NCI-H2171 (cell line): Measurements from ENCODE around the gene PRKAG2.
"Not testable (repeated sequence)": the region's sequence is repeated elsewhere in the genome, so short reads cannot be mapped to it uniquely, and the experiment has no call there.

Experiments used
- DNase-seq: peaks from one replicate; lab custom pipeline; 2025; lab: John Stamatoyannopoulos, UW

Gene PRKAG2

GRCh38 chr7:151876899-151877777 is at the start of gene PRKAG2:
TSS of gene PRKAG2 (minus strand) at chr7:151877115. CDS start at chr7:151876620, 495 bp downstream.
- peak; percentile 69 for DNase-seq

GRCh38 chr7:151926336-151926712 is 49.4 kb upstream of the PRKAG2 start:
- DNase-seq: no peak

- DNase-seq: peak; percentile 15
Measured at GRCh38 chr7:151925446-151926335, 48.8 kb upstream of the PRKAG2 start.

GRCh38 chr7:151924508-151924907 is 47.6 kb upstream of the PRKAG2 start:
- DNase-seq: no peak

- no peak for DNase-seq
Measured at GRCh38 chr7:151924001-151924400, 47.1 kb upstream of the PRKAG2 start.

- no peak for DNase-seq
Measured at GRCh38 chr7:151923097-151923876, 46.4 kb upstream of the PRKAG2 start.

GRCh38 chr7:151921451-151921850 is 44.5 kb upstream of the PRKAG2 start:
- no peak for DNase-seq

GRCh38 chr7:151920488-151920887 is 43.6 kb upstream of the PRKAG2 start:
- no peak for DNase-seq

- no peak for DNase-seq
Measured at GRCh38 chr7:151919595-151919994, 42.7 kb upstream of the PRKAG2 start.

- DNase-seq: no peak
Measured at GRCh38 chr7:151918510-151918843, 41.6 kb upstream of the PRKAG2 start.

- no peak for DNase-seq
Measured at GRCh38 chr7:151917791-151918509, 41.0 kb upstream of the PRKAG2 start.

- no peak for DNase-seq
Measured at GRCh38 chr7:151914051-151914450, 37.1 kb upstream of the PRKAG2 start.

- not testable (repeated sequence) for DNase-seq
Measured at GRCh38 chr7:151910655-151911054, 33.7 kb upstream of the PRKAG2 start.

GRCh38 chr7:151907115-151907514 is 30.2 kb upstream of the PRKAG2 start:
- DNase-seq: not testable (repeated sequence)

- no peak for DNase-seq
Measured at GRCh38 chr7:151905766-151906165, 28.9 kb upstream of the PRKAG2 start.

GRCh38 chr7:151905353-151905752 is 28.4 kb upstream of the PRKAG2 start:
- no peak for DNase-seq

GRCh38 chr7:151904270-151904669 is 27.4 kb upstream of the PRKAG2 start:
- DNase-seq: no peak

GRCh38 chr7:151903249-151904032 is 26.5 kb upstream of the PRKAG2 start:
- DNase-seq: no peak

GRCh38 chr7:151902311-151902710 is 25.4 kb upstream of the PRKAG2 start:
- DNase-seq: no peak

- DNase-seq: no peak
Measured at GRCh38 chr7:151901828-151902227, 24.9 kb upstream of the PRKAG2 start.
